OCI-LY1 (cell line): Measurements from ENCODE around the gene BBS1.

ENCODE experiments used
- CTCF ChIP-seq: fragments of 200-600 bp; sonication (generic), shearing (Covaris generic); IDR thresholded peaks from 2 replicates; pipeline ENCODE4 v1.5.1; 2017; ENCODE audit warnings: mild to moderate bottlenecking, antibody characterized with exemption, low read length, moderate library complexity, mixed read lengths
- EZH2 ChIP-seq: fragments of 200-600 bp; sonication (generic), shearing (Covaris generic); IDR thresholded peaks from 2 replicates; pipeline ENCODE4 v1.8.0; 2017; ENCODE audit warnings: borderline replicate concordance, mixed run types, mild to moderate bottlenecking, antibody characterized with exemption, low read length, moderate library complexity, mixed read lengths

GRCh38 chr11:66550887-66551286 lies 40.5 kb downstream of the BBS1 start:
- no peak for TF ChIP-seq CTCF
- no peak for TF ChIP-seq EZH2
